HG02884 (cell line): ENCODE measurements around the gene NDUFA8.

Experiments used
- ATAC-seq: cut with Tn5 transposase; IDR thresholded peaks from one replicate; pipeline ENCODE4 v1.9.1; 2021; ENCODE audit warnings: mild to moderate bottlenecking, moderate library complexity; ENCODE audit not compliant: unreplicated experiment

NDUFA8 gene

GRCh38 chr9:122159026-122159924, at the start of gene NDUFA8, which contains the start of gene MORN5:
TSS of gene NDUFA8 (minus strand) at chr9:122159779. CDS start at chr9:122159677, 102 bp downstream.
TSS of gene MORN5 (plus strand) at chr9:122159908. CDS start at chr9:122159973, 65 bp downstream.
- peak; percentile 95 for ATAC-seq

GRCh38 chr9:122207096-122207495, 47.5 kb upstream of the NDUFA8 start:
- no peak for ATAC-seq

GRCh38 chr9:122206118-122207046, 46.8 kb upstream of the NDUFA8 start:
- ATAC-seq = no peak

GRCh38 chr9:122205176-122205575, 45.6 kb upstream of the NDUFA8 start:
- ATAC-seq = no peak

- ATAC-seq = no peak
Measured at GRCh38 chr9:122204491-122204890, 44.9 kb upstream of the NDUFA8 start.

GRCh38 chr9:122204055-122204454, 44.5 kb upstream of the NDUFA8 start:
- no peak for ATAC-seq

GRCh38 chr9:122202111-122202510, 42.5 kb upstream of the NDUFA8 start:
- no peak for ATAC-seq

- no peak for ATAC-seq
Measured at GRCh38 chr9:122201641-122202040, 42.1 kb upstream of the NDUFA8 start.

- no peak for ATAC-seq
Measured at GRCh38 chr9:122200960-122201595, 41.5 kb upstream of the NDUFA8 start.

- ATAC-seq = no peak
Measured at GRCh38 chr9:122197882-122198281, 38.3 kb upstream of the NDUFA8 start.

- ATAC-seq = no peak
Measured at GRCh38 chr9:122197426-122197825, 37.8 kb upstream of the NDUFA8 start.

GRCh38 chr9:122195875-122196274, 36.3 kb upstream of the NDUFA8 start:
- ATAC-seq = no peak

GRCh38 chr9:122193651-122194050, 34.1 kb upstream of the NDUFA8 start:
- ATAC-seq = no peak

- no peak for ATAC-seq
Measured at GRCh38 chr9:122192914-122193525, 33.4 kb upstream of the NDUFA8 start.

GRCh38 chr9:122192261-122192875, 32.8 kb upstream of the NDUFA8 start:
- no peak for ATAC-seq

- no peak for ATAC-seq
Measured at GRCh38 chr9:122191584-122191983, 32.0 kb upstream of the NDUFA8 start.

GRCh38 chr9:122190597-122191381, 31.2 kb upstream of the NDUFA8 start:
- ATAC-seq = no peak

- ATAC-seq = no peak
Measured at GRCh38 chr9:122188369-122188768, 28.8 kb upstream of the NDUFA8 start.

- ATAC-seq = no peak
Measured at GRCh38 chr9:122186777-122187470, 27.3 kb upstream of the NDUFA8 start.
